ENCODE measurements around the gene SCAF1. TPM values are rescaled to one million over a fixed set of nuclear protein-coding genes. Genes with fewer than 3 reads are reported as not detected.

The SCAF1 gene
- total and polyA plus RNA-seq, 2 of the 13 experiments (the other 11 are each of a cell fraction or from before 2014, with no cell fraction given) = 3.3 to 6.1 TPM

GRCh38 chr19:49677901-49678674, 36.1 kb downstream of the SCAF1 start (continued):
- TF ChIP-seq PAXIP1 (CRISPR knock-in tag; conservative IDR thresholded peaks at IDR 0.05) (no peak), FOXK1 (CRISPR knock-in tag; IDR thresholded peaks at IDR 0.05; ENCODE audit: borderline replicate concordance, low read depth) (no peak), NFKB2 (CRISPR knock-in tag; IDR thresholded peaks at IDR 0.05; ENCODE audit: borderline replicate concordance) (no peak), LRRFIP1 (CRISPR knock-in tag; conservative IDR thresholded peaks at IDR 0.05) (no peak), ZNF619 (CRISPR knock-in tag; IDR thresholded peaks at IDR 0.05) (no peak), KDM3A (CRISPR knock-in tag; IDR thresholded peaks at IDR 0.05; ENCODE audit: low read depth) (0 out of 2 replicates have a peak, but pooled peaks have one; percentile 39), GTF3A (CRISPR knock-in tag; conservative IDR thresholded peaks at IDR 0.05) (no peak), HNRNPLL (IDR thresholded peaks at IDR 0.05; ENCODE audit: low read depth, low read length, poor library complexity, severe bottlenecking) (no peak), HES4 (CRISPR knock-in tag; IDR thresholded peaks at IDR 0.05; ENCODE audit: borderline replicate concordance) (no peak), YY1 (IDR thresholded peaks at IDR 0.05; ENCODE audit: insufficient read depth, insufficient replicate concordance, low read depth, low read length) (peak; percentile 7), ZSCAN21 (CRISPR knock-in tag; IDR thresholded peaks at IDR 0.05; ENCODE audit: borderline replicate concordance) (no peak), SP5 (CRISPR knock-in tag; IDR thresholded peaks at IDR 0.05; ENCODE audit: borderline replicate concordance, low read depth) (no peak), CCDC6 (CRISPR knock-in tag; IDR thresholded peaks at IDR 0.05) (no peak)
- TF ChIP-seq, protein P1, sequence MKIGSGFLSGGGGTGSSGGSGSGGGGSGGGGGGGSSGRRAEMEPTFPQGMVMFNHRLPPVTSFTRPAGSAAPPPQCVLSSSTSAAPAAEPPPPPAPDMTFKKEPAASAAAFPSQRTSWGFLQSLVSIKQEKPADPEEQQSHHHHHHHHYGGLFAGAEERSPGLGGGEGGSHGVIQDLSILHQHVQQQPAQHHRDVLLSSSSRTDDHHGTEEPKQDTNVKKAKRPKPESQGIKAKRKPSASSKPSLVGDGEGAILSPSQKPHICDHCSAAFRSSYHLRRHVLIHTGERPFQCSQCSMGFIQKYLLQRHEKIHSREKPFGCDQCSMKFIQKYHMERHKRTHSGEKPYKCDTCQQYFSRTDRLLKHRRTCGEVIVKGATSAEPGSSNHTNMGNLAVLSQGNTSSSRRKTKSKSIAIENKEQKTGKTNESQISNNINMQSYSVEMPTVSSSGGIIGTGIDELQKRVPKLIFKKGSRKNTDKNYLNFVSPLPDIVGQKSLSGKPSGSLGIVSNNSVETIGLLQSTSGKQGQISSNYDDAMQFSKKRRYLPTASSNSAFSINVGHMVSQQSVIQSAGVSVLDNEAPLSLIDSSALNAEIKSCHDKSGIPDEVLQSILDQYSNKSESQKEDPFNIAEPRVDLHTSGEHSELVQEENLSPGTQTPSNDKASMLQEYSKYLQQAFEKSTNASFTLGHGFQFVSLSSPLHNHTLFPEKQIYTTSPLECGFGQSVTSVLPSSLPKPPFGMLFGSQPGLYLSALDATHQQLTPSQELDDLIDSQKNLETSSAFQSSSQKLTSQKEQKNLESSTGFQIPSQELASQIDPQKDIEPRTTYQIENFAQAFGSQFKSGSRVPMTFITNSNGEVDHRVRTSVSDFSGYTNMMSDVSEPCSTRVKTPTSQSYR (CRISPR knock-in tag; IDR thresholded peaks at IDR 0.05; ENCODE audit: borderline replicate concordance) = peak; percentile 79
- TF ChIP-seq, protein P2, sequence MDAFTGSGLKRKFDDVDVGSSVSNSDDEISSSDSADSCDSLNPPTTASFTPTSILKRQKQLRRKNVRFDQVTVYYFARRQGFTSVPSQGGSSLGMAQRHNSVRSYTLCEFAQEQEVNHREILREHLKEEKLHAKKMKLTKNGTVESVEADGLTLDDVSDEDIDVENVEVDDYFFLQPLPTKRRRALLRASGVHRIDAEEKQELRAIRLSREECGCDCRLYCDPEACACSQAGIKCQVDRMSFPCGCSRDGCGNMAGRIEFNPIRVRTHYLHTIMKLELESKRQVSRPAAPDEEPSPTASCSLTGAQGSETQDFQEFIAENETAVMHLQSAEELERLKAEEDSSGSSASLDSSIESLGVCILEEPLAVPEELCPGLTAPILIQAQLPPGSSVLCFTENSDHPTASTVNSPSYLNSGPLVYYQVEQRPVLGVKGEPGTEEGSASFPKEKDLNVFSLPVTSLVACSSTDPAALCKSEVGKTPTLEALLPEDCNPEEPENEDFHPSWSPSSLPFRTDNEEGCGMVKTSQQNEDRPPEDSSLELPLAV (CRISPR knock-in tag; conservative IDR thresholded peaks at IDR 0.05; ENCODE audit: low read depth) = no peak
- TF ChIP-seq, protein P3, sequence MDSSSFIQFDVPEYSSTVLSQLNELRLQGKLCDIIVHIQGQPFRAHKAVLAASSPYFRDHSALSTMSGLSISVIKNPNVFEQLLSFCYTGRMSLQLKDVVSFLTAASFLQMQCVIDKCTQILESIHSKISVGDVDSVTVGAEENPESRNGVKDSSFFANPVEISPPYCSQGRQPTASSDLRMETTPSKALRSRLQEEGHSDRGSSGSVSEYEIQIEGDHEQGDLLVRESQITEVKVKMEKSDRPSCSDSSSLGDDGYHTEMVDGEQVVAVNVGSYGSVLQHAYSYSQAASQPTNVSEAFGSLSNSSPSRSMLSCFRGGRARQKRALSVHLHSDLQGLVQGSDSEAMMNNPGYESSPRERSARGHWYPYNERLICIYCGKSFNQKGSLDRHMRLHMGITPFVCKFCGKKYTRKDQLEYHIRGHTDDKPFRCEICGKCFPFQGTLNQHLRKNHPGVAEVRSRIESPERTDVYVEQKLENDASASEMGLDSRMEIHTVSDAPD (CRISPR knock-in tag; IDR thresholded peaks at IDR 0.05) = no peak

Data from HepG2 (cell line).